Measurements from ENCODE around the gene DACH1. TPM values are rescaled to one million over a fixed set of nuclear protein-coding genes. Genes with fewer than 3 reads are reported as not detected.

DACH1 gene
- total and polyA plus RNA-seq, 9 of the 15 experiments (the other 6 are each of a cell fraction or from before 2014, with no cell fraction given): 0.04 to 0.07 (median 0.04) TPM; not detected in 2

GRCh38 chr13:71513411-71514033, 353.5 kb downstream of the DACH1 start (continued):
- no peak for TF ChIP-seq UBTF (IDR thresholded peaks at IDR 0.05; ENCODE audit: borderline replicate concordance in 1 of 2, low read depth in 2 of 2, low read length in 2 of 2)
- no peak for TF ChIP-seq SRSF1 (IDR thresholded peaks at IDR 0.05; ENCODE audit: low read depth, low read length)

GRCh38 chr13:71503781-71504180, 363.2 kb downstream of the DACH1 start:
- DNase-seq (ENCODE audit: extremely low read depth in 1 of 4, low spot score in 3 of 4) (no peak), FAIRE-seq (no peak), ATAC-seq (no peak)
- ChIA-PET POLR2A (no interaction called here), CTCF (ENCODE audit: low intra/inter-chr PET ratio) (no interaction called here)
- Histone ChIP-seq H3K9me3 (replicated peaks; ENCODE audit: control insufficient read depth, insufficient read depth, low read depth, low read length) (no peaks in the 10 kb centered on the region), H3K4me1 (replicated peaks in 1 of 2; ENCODE audit: control insufficient read depth in 2 of 2, insufficient read depth in 2 of 2, low read length in 2 of 2) (no peaks in the 10 kb centered on the region), H3K4me2 (ENCODE audit: insufficient read depth, low read length) (no peak overlapping the region), H4K20me1 (replicated peaks; ENCODE audit: control insufficient read depth, insufficient read depth, low read length) (no peaks in the 10 kb centered on the region), H3K9ac (ENCODE audit: insufficient read depth in 1 of 2, low read depth in 2 of 2, low read length in 2 of 2) (no peak overlapping the region), H3K36me3 (ENCODE audit: control insufficient read depth, insufficient read depth, low read length) (no peaks in the 10 kb centered on the region), H3K4me3 (no peak overlapping the region), H3K9me1 (ENCODE audit: control insufficient read depth, insufficient read depth, low read length) (no peaks in the 10 kb centered on the region), H2AFZ (ENCODE audit: low read depth, low read length) (no peak overlapping the region), H3K79me2 (ENCODE audit: control insufficient read depth, insufficient read depth, low read length) (no peaks in the 10 kb centered on the region), H3K27ac (ENCODE audit: extremely low read depth, low read depth, low read length) (no peak overlapping the region), H3K27me3 (ENCODE audit: control insufficient read depth in 2 of 2, insufficient read depth in 2 of 2, low read length in 2 of 2) (no peaks in the 10 kb centered on the region)
- in situ Hi-C loops (cut with MboI) (no loop called here), intact Hi-C loops (cut with micrococcal nuclease) (no loop called here)
- no TSS peak for BruUV-seq (replicated peaks)
- WGBS (ENCODE audit: insufficient coverage, low coverage, missing lambda C conversion rate): 0% methylated on average over 3 of the region's 3 CpGs
- no peak for TF ChIP-seq STAT5B (CRISPR knock-in tag; IDR thresholded peaks at IDR 0.05)
- no peak for TF ChIP-seq ZNF318 (IDR thresholded peaks at IDR 0.05; ENCODE audit: borderline replicate concordance in 1 of 2, low read depth in 1 of 2)
- no peak for TF ChIP-seq TAF9B (IDR thresholded peaks at IDR 0.05; ENCODE audit: partially characterized antibody)
- no peak for TF ChIP-seq SAFB2 (IDR thresholded peaks at IDR 0.05; ENCODE audit: borderline replicate concordance, low read depth, low read length, severe bottlenecking)
- TF ChIP-seq HSF4 (CRISPR knock-in tag; IDR thresholded peaks at IDR 0.05; ENCODE audit: borderline replicate concordance): no peak
- no peak for TF ChIP-seq USF1 (CRISPR knock-in tag; IDR thresholded peaks at IDR 0.05)

Data from K562 (cell line).